Limb (tissue), 2 donors: ENCODE results near the gene CDK14.

ENCODE experiments used
- DNase-seq, 2 donors: peaks; one replicate each; pipeline ENCODE4 v3.0.0-alpha.2; 2016; ENCODE audit errors: extremely low spot score in 2 of 2

CDK14 gene

GRCh38 chr7:91193141-91193540 lies 597.0 kb downstream of the CDK14 start:
- no peak for DNase-seq

- DNase-seq = no peak
These were observed 598.7 kb downstream of the CDK14 start for GRCh38 chr7:91194841-91195240.

GRCh38 chr7:91196058-91196457 lies 599.9 kb downstream of the CDK14 start:
- DNase-seq = no peak

GRCh38 chr7:91198371-91198770 lies 602.2 kb downstream of the CDK14 start:
- DNase-seq = no peak

- DNase-seq = no peak
These were observed 603.5 kb downstream of the CDK14 start for GRCh38 chr7:91199601-91200000.

- DNase-seq = no peak
These were observed 605.5 kb downstream of the CDK14 start for GRCh38 chr7:91201442-91202113.

GRCh38 chr7:91206361-91206960 lies 610.3 kb downstream of the CDK14 start:
- no peak for DNase-seq

- DNase-seq = no peak
These were observed 616.5 kb downstream of the CDK14 start for GRCh38 chr7:91212582-91212981.

- no peak for DNase-seq
These were observed 630.3 kb downstream of the CDK14 start for GRCh38 chr7:91226411-91226810.

- no peak for DNase-seq
These were observed 632.2 kb downstream of the CDK14 start for GRCh38 chr7:91228327-91228726.

GRCh38 chr7:91228927-91229558 lies 632.9 kb downstream of the CDK14 start:
- DNase-seq = no peak

- no peak for DNase-seq
These were observed 634.0 kb downstream of the CDK14 start for GRCh38 chr7:91230100-91230499.

GRCh38 chr7:91230503-91230902 lies 634.4 kb downstream of the CDK14 start:
- no peak for DNase-seq

- DNase-seq = no peak
These were observed 637.1 kb downstream of the CDK14 start for GRCh38 chr7:91233212-91233611.

- DNase-seq = no peak
These were observed 639.2 kb downstream of the CDK14 start for GRCh38 chr7:91235211-91235832.

GRCh38 chr7:91239171-91239604 lies 643.1 kb downstream of the CDK14 start:
- peak in 1 of 2 donors; percentile 61 for DNase-seq

GRCh38 chr7:91239772-91240171 lies 643.7 kb downstream of the CDK14 start:
- DNase-seq = no peak

- DNase-seq = peak in 1 of 2 donors; percentile 78
These were observed 644.3 kb downstream of the CDK14 start for GRCh38 chr7:91240376-91240941.

- no peak for DNase-seq
These were observed 646.1 kb downstream of the CDK14 start for GRCh38 chr7:91242097-91242844.

- DNase-seq = no peak
These were observed 647.6 kb downstream of the CDK14 start for GRCh38 chr7:91243591-91244301.

GRCh38 chr7:91247500-91247899 lies 651.4 kb downstream of the CDK14 start:
- DNase-seq = no peak
